NCI-H82 treated with DMSO at 0.1 percent for 48 hours (cell line): ENCODE results near the gene CDC5L.

Source experiments
- DNase-seq: peaks from one replicate; lab custom pipeline; 2025; ENCODE audit not compliant: unreplicated experiment; lab: John Stamatoyannopoulos, UW

Gene CDC5L

GRCh38 chr6:44473393-44474189 is 86.1 kb downstream of the CDC5L start:
- DNase-seq: no peak

GRCh38 chr6:44474190-44474631 is 86.7 kb downstream of the CDC5L start:
- DNase-seq: no peak

GRCh38 chr6:44474643-44475042 is 87.1 kb downstream of the CDC5L start:
- no peak for DNase-seq

GRCh38 chr6:44475417-44475778 is 87.9 kb downstream of the CDC5L start:
- no peak for DNase-seq

GRCh38 chr6:44475779-44476434 is 88.4 kb downstream of the CDC5L start:
- DNase-seq: peak; percentile 58

- no peak for DNase-seq
Measured at GRCh38 chr6:44476849-44477248, 89.3 kb downstream of the CDC5L start.

- no peak for DNase-seq
Measured at GRCh38 chr6:44477293-44477894, 89.9 kb downstream of the CDC5L start.

GRCh38 chr6:44478158-44478557 is 90.7 kb downstream of the CDC5L start:
- DNase-seq: no peak

- DNase-seq: no peak
Measured at GRCh38 chr6:44478591-44479254, 91.2 kb downstream of the CDC5L start.

- no peak for DNase-seq
Measured at GRCh38 chr6:44480097-44480541, 92.6 kb downstream of the CDC5L start.

GRCh38 chr6:44481056-44481455 is 93.5 kb downstream of the CDC5L start:
- DNase-seq: no peak

- DNase-seq: no peak
Measured at GRCh38 chr6:44481760-44482159, 94.3 kb downstream of the CDC5L start.

- no peak for DNase-seq
Measured at GRCh38 chr6:44485601-44486401, 98.3 kb downstream of the CDC5L start.

- no peak for DNase-seq
Measured at GRCh38 chr6:44487002-44487401, 99.5 kb downstream of the CDC5L start.

GRCh38 chr6:44487586-44487985 is 100.1 kb downstream of the CDC5L start:
- no peak for DNase-seq

- no peak for DNase-seq
Measured at GRCh38 chr6:44489910-44490604, 102.6 kb downstream of the CDC5L start.

- DNase-seq: no peak
Measured at GRCh38 chr6:44493132-44493531, 105.6 kb downstream of the CDC5L start.

- no peak for DNase-seq
Measured at GRCh38 chr6:44493593-44493992, 106.1 kb downstream of the CDC5L start.

- no peak for DNase-seq
Measured at GRCh38 chr6:44494011-44494501, 106.5 kb downstream of the CDC5L start.
